Activated naive CD4-positive, alpha-beta T cell treated with anti-CD3 and anti-CD28 coated beads for 36 hours (primary cell): ENCODE results near the gene ACBD6. TPM values are rescaled to one million over a fixed set of nuclear protein-coding genes. Genes with fewer than 3 reads are reported as not detected.
"Not testable (repeated sequence)": the region's sequence is repeated elsewhere in the genome, so short reads cannot be mapped to it uniquely, and the experiment has no call there.

Experiments used
- CTCF ChIA-PET: fragments of 350-600 bp; sonication (Branson Sonifier 250); formaldehyde crosslinking; loops from one replicate; lab custom pipeline; 2021; ENCODE audit warnings: antibody characterized with exemption; lab: Charles Lee
- DNase-seq: peaks from one replicate; pipeline ENCODE4 v3.0.0-alpha.2; 2020
- H3K27ac Mint-ChIP-seq: one replicate; pipeline ENCODE4 v1.8.0; 2021; ENCODE audit warnings: mild to moderate bottlenecking, mixed read lengths
- H3K27me3 Mint-ChIP-seq: one replicate; pipeline ENCODE4 v1.8.0; 2021; ENCODE audit warnings: low read depth, mixed read lengths
- H3K36me3 Mint-ChIP-seq: one replicate; pipeline ENCODE4 v1.8.0; 2021; ENCODE audit warnings: low read depth, mixed read lengths
- H3K4me1 Mint-ChIP-seq: one replicate; pipeline ENCODE4 v1.8.0; 2021; ENCODE audit warnings: low read depth, mixed read lengths
- H3K4me3 Mint-ChIP-seq: one replicate; pipeline ENCODE4 v1.8.0; 2021; ENCODE audit warnings: mild to moderate bottlenecking, moderate library complexity, mixed read lengths
- H3K9me3 Mint-ChIP-seq: one replicate; pipeline ENCODE4 v1.8.0; 2021; ENCODE audit warnings: mixed read lengths
- intact Hi-C: fragments of 100-400 bp; cut with micrococcal nuclease; formaldehyde crosslinking; loops from one replicate; pipeline ENCODE4 v1.15.1; 2023
- total RNA-seq, 2 experiments: library from RNA; stranded (reverse); gene quantifications; one replicate each; pipeline ENCODE4 v1.2.3, GENCODE V29; 2021

Gene ACBD6
- total RNA-seq, 2 experiments from 2014 or later, result 31.1 to 32.9 TPM

GRCh38 chr1:180431683-180432082 lies 70.7 kb downstream of the ACBD6 start:
- H3K27ac Mint-ChIP-seq, result no peak overlapping the region
- no peak for DNase-seq
- H3K9me3 Mint-ChIP-seq, result peaks cover under 1% of the 10 kb centered on the region
- intact Hi-C loops, result no loop called here
- no peak overlapping the region for H3K4me3 Mint-ChIP-seq
- H3K4me1 Mint-ChIP-seq, result peaks cover 22% of the 10 kb centered on the region
- H3K36me3 Mint-ChIP-seq, result peaks cover 39% of the 10 kb centered on the region
- no peaks in the 10 kb centered on the region for H3K27me3 Mint-ChIP-seq
- CTCF ChIA-PET, result interaction anchor here (0.7 kb wide), 1 partner anchor 173 kb away, joined by 3 read pairs; no protein-coding TSS in a partner anchor

GRCh38 chr1:180428782-180429695 lies 73.3 kb downstream of the ACBD6 start:
- intact Hi-C loops, result loop anchor here (5.0 kb wide), 1 partner anchor 43 kb away; no protein-coding TSS in a partner anchor
- Mint-ChIP-seq H3K4me3 (no peak overlapping the region), H3K9me3 (no peaks in the 10 kb centered on the region), H3K4me1 (peaks cover 18% of the 10 kb centered on the region), H3K36me3 (peaks cover 25% of the 10 kb centered on the region), H3K27me3 (no peaks in the 10 kb centered on the region), H3K27ac (peak overlapping the region; percentile 51)
- DNase-seq, result no peak
- CTCF ChIA-PET, result interaction anchor here (0.9 to 1.6 kb wide), 3 partner anchors 11 to 433 kb away, joined by 3 to 4 read pairs (median 4); no protein-coding TSS in a partner anchor

DNA sequence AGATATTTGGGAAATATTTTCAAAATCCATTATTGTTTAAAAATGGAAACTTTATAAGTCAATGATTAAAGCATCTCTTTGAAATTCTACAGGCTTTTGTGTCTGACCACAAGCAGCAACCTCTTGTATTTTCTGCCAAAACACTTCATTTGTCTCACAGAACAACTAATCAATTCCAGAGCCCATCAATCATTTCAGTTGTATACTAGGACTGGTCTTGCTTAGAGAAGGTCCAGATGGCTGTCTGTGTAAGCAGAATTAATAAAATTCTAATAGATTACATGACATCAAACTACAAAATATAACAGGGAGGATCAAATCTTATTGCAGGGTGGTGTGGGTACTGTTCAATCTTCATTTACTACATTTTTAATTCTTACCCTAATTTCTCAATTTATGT lies 76.4 kb downstream of the ACBD6 start:
- CTCF ChIA-PET, result interaction anchor here (2.1 kb wide), 1 partner anchor 10 kb away, joined by 6 read pairs; no protein-coding TSS in a partner anchor
- Mint-ChIP-seq H3K9me3 (peaks cover 4% of the 10 kb centered on the region), H3K27ac (no peak overlapping the region), H3K4me3 (no peak overlapping the region), H3K4me1 (peaks cover 10% of the 10 kb centered on the region), H3K36me3 (peaks cover 38% of the 10 kb centered on the region), H3K27me3 (no peaks in the 10 kb centered on the region)
- intact Hi-C loops, result loop anchor here (5.0 kb wide), 1 partner anchor 46 kb away; no protein-coding TSS in a partner anchor
- DNase-seq, result no peak

GRCh38 chr1:180424848-180425457 lies 77.4 kb downstream of the ACBD6 start:
- Mint-ChIP-seq H3K4me3 (no peak overlapping the region), H3K9me3 (peaks cover 8% of the 10 kb centered on the region), H3K36me3 (peaks cover 42% of the 10 kb centered on the region), H3K4me1 (peaks cover 10% of the 10 kb centered on the region), H3K27me3 (no peaks in the 10 kb centered on the region), H3K27ac (no peak overlapping the region)
- intact Hi-C loops, result loop anchor here (5.0 kb wide), 1 partner anchor 47 kb away; no protein-coding TSS in a partner anchor
- CTCF ChIA-PET, result interaction anchor here (2.1 kb wide), 1 partner anchor 9 kb away, joined by 6 read pairs; no protein-coding TSS in a partner anchor
- no peak for DNase-seq

- intact Hi-C loops, result no loop called here
- Mint-ChIP-seq H3K4me1 (peaks cover 2% of the 10 kb centered on the region), H3K27me3 (no peaks in the 10 kb centered on the region), H3K27ac (no peak overlapping the region), H3K9me3 (peaks cover 12% of the 10 kb centered on the region), H3K4me3 (no peak overlapping the region), H3K36me3 (peaks cover 36% of the 10 kb centered on the region)
- DNase-seq, result no peak
- CTCF ChIA-PET, result no interaction called here
These were observed 80.8 kb downstream of the ACBD6 start for GRCh38 chr1:180421614-180422013.

DNA sequence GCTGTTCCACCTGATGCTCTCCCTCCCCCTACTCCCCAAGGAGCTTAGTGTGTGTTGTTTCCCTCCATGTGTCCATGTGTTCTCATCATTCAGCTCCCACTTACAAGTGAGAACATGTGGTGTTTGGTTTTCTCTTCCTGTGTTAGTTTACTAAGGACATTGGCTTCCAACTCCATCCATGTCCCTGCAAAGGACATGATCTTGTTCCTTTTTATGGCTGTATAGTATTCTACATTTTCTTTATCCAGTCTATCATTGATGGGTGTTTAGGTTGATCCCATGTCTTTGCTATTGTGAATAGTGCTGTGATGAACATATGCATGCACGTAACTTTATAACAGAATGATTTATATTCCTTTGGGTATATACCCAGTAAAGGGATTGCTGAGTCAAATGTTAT lies 81.2 kb downstream of the ACBD6 start:
- H3K4me1 Mint-ChIP-seq, H3K27me3 Mint-ChIP-seq, H3K4me3 Mint-ChIP-seq, DNase-seq, intact Hi-C loops, CTCF ChIA-PET, H3K27ac Mint-ChIP-seq: not testable (repeated sequence)
- H3K9me3 Mint-ChIP-seq, result peaks cover 16% of the 10 kb centered on the region
- H3K36me3 Mint-ChIP-seq, result peaks cover 41% of the 10 kb centered on the region

DNA sequence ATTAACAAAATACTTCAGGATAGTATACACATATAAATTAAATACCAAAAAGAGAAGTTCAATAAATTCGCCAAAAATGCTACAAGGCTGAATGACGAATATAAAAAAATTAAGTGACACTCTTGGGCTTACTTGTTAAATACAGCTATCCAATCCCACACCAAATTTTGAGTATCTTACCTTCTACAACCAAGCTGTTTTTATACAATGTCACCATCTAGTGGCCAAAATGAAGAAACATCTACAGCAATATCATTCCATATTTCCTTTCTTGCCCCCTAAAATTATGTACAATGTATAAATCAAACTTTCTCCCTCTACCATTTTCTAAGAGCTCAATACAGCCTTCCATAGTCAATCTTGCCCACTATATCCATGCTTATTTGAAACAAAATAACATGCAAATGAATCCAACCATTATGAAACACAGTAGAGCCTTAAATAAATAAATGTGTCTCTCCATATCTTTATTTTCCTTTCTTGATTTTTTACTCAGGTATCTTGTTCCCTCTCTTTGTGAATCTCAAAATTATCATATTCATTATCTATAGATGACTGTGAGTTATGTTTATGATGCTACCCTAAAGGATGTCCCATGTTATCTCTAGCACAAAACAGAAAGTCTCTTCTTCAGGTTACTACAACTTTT lies 86.3 kb downstream of the ACBD6 start:
- no peaks in the 10 kb centered on the region for H3K27me3 Mint-ChIP-seq
- H3K36me3 Mint-ChIP-seq, result peaks cover 35% of the 10 kb centered on the region
- intact Hi-C loops, result loop anchor here (1.0 to 10.0 kb wide), 5 partner anchors 61 to 711 kb away; no protein-coding TSS in a partner anchor
- DNase-seq, result no peak
- H3K4me3 Mint-ChIP-seq, result no peak overlapping the region
- H3K9me3 Mint-ChIP-seq, result peaks cover 15% of the 10 kb centered on the region
- no peak overlapping the region for H3K27ac Mint-ChIP-seq
- H3K4me1 Mint-ChIP-seq, result no peaks in the 10 kb centered on the region
- CTCF ChIA-PET, result interaction anchor here (0.7 to 1.7 kb wide), 14 partner anchors 9 to 235 kb away, joined by 3 to 6 read pairs (median 4); no protein-coding TSS in a partner anchor

- Mint-ChIP-seq H3K9me3 (peaks cover 15% of the 10 kb centered on the region), H3K27ac (no peak overlapping the region), H3K4me1 (no peaks in the 10 kb centered on the region), H3K4me3 (no peak overlapping the region), H3K36me3 (peaks cover 37% of the 10 kb centered on the region), H3K27me3 (no peaks in the 10 kb centered on the region)
- DNase-seq, result no peak
- intact Hi-C loops, result loop anchor here (5.0 to 10.0 kb wide), 3 partner anchors 62 to 711 kb away; no protein-coding TSS in a partner anchor
- CTCF ChIA-PET, result interaction anchor here (0.7 to 3.4 kb wide), 11 partner anchors 10 to 236 kb away, joined by 3 to 22 read pairs (median 4); no protein-coding TSS in a partner anchor
These were observed 87.0 kb downstream of the ACBD6 start for GRCh38 chr1:180415236-180415848.

DNA sequence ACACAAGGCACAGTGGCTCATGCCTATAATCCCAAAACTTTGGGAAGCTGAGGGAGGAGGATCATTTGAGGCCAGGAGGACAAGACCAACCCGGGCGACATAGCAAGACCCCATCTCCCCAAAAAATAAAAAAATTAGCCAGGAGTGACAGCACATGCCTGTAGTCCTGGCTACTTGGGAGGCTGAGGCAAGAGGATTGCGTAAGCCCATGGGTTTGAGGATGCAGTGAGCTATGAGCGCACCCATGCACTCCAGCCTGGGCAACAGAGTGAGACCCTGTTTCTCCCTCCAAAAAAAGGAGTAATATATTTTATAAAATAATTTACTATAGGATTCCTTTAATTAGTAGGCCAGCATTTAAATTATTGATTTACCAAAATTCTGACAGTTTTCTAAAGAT lies 89.8 kb downstream of the ACBD6 start:
- Mint-ChIP-seq H3K27me3 (no peaks in the 10 kb centered on the region), H3K36me3 (peaks cover 37% of the 10 kb centered on the region), H3K9me3 (peaks cover 9% of the 10 kb centered on the region), H3K27ac (no peak overlapping the region), H3K4me3 (no peak overlapping the region), H3K4me1 (no peaks in the 10 kb centered on the region)
- CTCF ChIA-PET, result interaction anchor here (0.9 to 3.4 kb wide), 3 partner anchors 48 to 232 kb away, joined by 3 to 22 read pairs (median 6); no protein-coding TSS in a partner anchor
- DNase-seq, result no peak
- intact Hi-C loops, result loop anchor here (10.0 kb wide), 2 partner anchors 118 to 708 kb away; no protein-coding TSS in a partner anchor

GRCh38 chr1:180408128-180408527 lies 94.2 kb downstream of the ACBD6 start:
- H3K27me3 Mint-ChIP-seq, H3K9me3 Mint-ChIP-seq, H3K27ac Mint-ChIP-seq, H3K4me3 Mint-ChIP-seq, H3K4me1 Mint-ChIP-seq, CTCF ChIA-PET, DNase-seq, intact Hi-C loops: not testable (repeated sequence)
- H3K36me3 Mint-ChIP-seq, result peaks cover 40% of the 10 kb centered on the region

DNA sequence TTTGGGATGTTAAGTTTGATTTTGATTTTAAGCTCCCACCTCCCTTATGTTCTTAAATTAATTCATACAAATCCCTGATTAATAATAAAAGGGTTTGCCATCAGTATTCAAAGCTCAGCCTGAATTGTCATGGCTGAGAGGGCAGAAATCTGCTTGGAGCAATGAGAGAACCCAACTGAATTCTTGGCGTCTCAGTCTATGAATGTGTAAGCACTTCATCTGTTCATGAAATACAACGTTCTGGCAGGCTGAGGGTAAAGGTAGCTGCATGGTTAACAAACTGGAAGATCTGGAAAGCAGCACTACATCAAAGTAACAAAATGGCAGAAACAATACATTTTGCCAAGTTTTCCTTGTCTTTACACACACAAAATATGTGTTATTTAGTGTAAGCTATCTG lies 95.3 kb downstream of the ACBD6 start:
- peaks cover 45% of the 10 kb centered on the region for H3K36me3 Mint-ChIP-seq

More for the DNA sequence above, 95.3 kb downstream of the ACBD6 start:
- CTCF ChIA-PET, result interaction anchor here (0.6 to 0.9 kb wide), 2 partner anchors 10 to 96 kb away, joined by 3 read pairs; no protein-coding TSS in a partner anchor
- no peaks in the 10 kb centered on the region for H3K27me3 Mint-ChIP-seq
- intact Hi-C loops, result no loop called here
- no peak overlapping the region for H3K4me3 Mint-ChIP-seq
- no peaks in the 10 kb centered on the region for H3K9me3 Mint-ChIP-seq
- H3K4me1 Mint-ChIP-seq, result peaks cover 2% of the 10 kb centered on the region
- no peak overlapping the region for H3K27ac Mint-ChIP-seq
- DNase-seq, result no peak
